ENCODE data around the gene STX12. TPM values are rescaled to one million over a fixed set of nuclear protein-coding genes. Genes with fewer than 3 reads are reported as not detected.

STX12 gene
- polyA plus RNA-seq, 1 of the 3 experiments (the other 2 are of a cell fraction): 12.9 TPM

DNA sequence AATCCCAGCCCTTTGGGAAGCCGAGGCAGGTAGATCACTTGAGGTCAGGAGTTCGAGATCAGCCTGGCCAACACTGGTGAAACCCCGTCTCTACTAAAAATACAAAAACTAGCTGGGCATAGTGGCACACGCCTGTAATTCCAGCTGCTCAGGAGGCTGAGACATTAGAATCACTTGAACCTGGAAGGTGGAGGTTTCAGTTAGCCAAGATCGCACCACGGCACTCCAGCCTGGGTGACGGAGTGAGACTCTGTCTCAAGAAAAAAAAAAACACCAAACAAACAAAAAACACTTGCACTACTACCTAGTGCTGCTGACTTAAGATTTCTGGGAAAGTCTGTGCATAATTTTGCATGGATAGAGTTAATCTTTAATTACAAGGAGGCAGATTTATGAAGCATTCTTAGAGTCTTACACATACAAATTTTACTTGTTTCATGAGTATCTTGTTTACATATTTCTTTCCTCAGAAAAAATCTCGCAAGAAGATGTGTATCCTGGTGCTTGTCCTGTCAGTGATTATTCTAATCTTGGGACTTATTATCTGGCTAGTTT, 48.8 kb downstream of the STX12 start:
- no peaks in the 10 kb centered on the region for H4K20me1 ChIP-seq (ENCODE audit: insufficient read depth)
- H3K27ac ChIP-seq (ENCODE audit: low read depth in 2 of 2, low read length in 1 of 2): no peak overlapping the region
- H3K4me1 ChIP-seq (ENCODE audit: control insufficient read depth in 1 of 2, insufficient read depth in 2 of 2, low read depth in 1 of 2, low read length in 1 of 2): no peaks in the 10 kb centered on the region; a peak in 1 of 4 replicates
- TF ChIP-seq RXRA (IDR thresholded peaks at IDR 0.05; ENCODE audit: borderline replicate concordance, low read depth) (no peak), SIN3A (IDR thresholded peaks at IDR 0.05; ENCODE audit: borderline replicate concordance, low read depth, low read length) (no peak), TEAD4 (IDR thresholded peaks at IDR 0.05; ENCODE audit: borderline replicate concordance, insufficient read depth) (no peak), GABPA (IDR thresholded peaks at IDR 0.05; ENCODE audit: low read depth) (no peak), USF1 (IDR thresholded peaks at IDR 0.05; ENCODE audit: borderline replicate concordance, low read depth) (no peak), FOXM1 (IDR thresholded peaks at IDR 0.05; ENCODE audit: low read depth) (no peak), GATA2 (CRISPR knock-in tag; IDR thresholded peaks at IDR 0.05) (no peak), YY1 (IDR thresholded peaks at IDR 0.05; ENCODE audit: low read depth) (no peak), POLR2AphosphoS5 (IDR thresholded peaks at IDR 0.05; ENCODE audit: low read depth, low read length) (no peak), TAF1 (IDR thresholded peaks at IDR 0.05; ENCODE audit: borderline replicate concordance, low read depth, low read length) (no peak), RAD21 (IDR thresholded peaks at IDR 0.05; ENCODE audit: low read length) (no peak), JUND (IDR thresholded peaks at IDR 0.05) (no peak), EZH2phosphoT487 (IDR thresholded peaks at IDR 0.05; ENCODE audit: borderline replicate concordance, low read depth) (no peak), FOXJ3 (CRISPR knock-in tag; IDR thresholded peaks at IDR 0.05) (no peak), MEF2A (IDR thresholded peaks at IDR 0.05; ENCODE audit: borderline replicate concordance, low read depth) (no peak)
- TF ChIP-seq, protein P1, sequence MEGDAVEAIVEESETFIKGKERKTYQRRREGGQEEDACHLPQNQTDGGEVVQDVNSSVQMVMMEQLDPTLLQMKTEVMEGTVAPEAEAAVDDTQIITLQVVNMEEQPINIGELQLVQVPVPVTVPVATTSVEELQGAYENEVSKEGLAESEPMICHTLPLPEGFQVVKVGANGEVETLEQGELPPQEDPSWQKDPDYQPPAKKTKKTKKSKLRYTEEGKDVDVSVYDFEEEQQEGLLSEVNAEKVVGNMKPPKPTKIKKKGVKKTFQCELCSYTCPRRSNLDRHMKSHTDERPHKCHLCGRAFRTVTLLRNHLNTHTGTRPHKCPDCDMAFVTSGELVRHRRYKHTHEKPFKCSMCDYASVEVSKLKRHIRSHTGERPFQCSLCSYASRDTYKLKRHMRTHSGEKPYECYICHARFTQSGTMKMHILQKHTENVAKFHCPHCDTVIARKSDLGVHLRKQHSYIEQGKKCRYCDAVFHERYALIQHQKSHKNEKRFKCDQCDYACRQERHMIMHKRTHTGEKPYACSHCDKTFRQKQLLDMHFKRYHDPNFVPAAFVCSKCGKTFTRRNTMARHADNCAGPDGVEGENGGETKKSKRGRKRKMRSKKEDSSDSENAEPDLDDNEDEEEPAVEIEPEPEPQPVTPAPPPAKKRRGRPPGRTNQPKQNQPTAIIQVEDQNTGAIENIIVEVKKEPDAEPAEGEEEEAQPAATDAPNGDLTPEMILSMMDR (IDR thresholded peaks at IDR 0.05): no peak
- TF ChIP-seq, protein P2, sequence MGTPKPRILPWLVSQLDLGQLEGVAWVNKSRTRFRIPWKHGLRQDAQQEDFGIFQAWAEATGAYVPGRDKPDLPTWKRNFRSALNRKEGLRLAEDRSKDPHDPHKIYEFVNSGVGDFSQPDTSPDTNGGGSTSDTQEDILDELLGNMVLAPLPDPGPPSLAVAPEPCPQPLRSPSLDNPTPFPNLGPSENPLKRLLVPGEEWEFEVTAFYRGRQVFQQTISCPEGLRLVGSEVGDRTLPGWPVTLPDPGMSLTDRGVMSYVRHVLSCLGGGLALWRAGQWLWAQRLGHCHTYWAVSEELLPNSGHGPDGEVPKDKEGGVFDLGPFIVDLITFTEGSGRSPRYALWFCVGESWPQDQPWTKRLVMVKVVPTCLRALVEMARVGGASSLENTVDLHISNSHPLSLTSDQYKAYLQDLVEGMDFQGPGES (IDR thresholded peaks at IDR 0.05; ENCODE audit: low read depth, low read length): no peak
- TF ChIP-seq, protein P3, sequence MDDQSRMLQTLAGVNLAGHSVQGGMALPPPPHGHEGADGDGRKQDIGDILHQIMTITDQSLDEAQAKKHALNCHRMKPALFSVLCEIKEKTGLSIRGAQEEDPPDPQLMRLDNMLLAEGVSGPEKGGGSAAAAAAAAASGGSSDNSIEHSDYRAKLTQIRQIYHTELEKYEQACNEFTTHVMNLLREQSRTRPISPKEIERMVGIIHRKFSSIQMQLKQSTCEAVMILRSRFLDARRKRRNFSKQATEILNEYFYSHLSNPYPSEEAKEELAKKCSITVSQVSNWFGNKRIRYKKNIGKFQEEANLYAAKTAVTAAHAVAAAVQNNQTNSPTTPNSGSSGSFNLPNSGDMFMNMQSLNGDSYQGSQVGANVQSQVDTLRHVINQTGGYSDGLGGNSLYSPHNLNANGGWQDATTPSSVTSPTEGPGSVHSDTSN (IDR thresholded peaks at IDR 0.05): no peak
- no peaks in the 10 kb centered on the region for H3K27me3 ChIP-seq (ENCODE audit: insufficient read depth)
- H3K4me2 ChIP-seq: no peak overlapping the region
- H3K9me3 ChIP-seq: no peaks in the 10 kb centered on the region
- no peaks in the 10 kb centered on the region for H3K79me2 ChIP-seq (ENCODE audit: insufficient read depth)
- H3K9ac ChIP-seq: no peak overlapping the region
- no peak overlapping the region for H2AFZ ChIP-seq (ENCODE audit: low read depth)
- DNase-seq: no peak
- CTCF ChIA-PET: no interaction called here
- H3K36me3 ChIP-seq (replicated peaks in 1 of 2; ENCODE audit: control insufficient read depth in 1 of 2, insufficient read depth in 2 of 2, low read length in 1 of 2): peaks cover 20 to 25% of the 10 kb centered on the region in 2 experiments
- no peaks in the 10 kb centered on the region for H3F3A ChIP-seq (replicated peaks; ENCODE audit: insufficient read depth)
- WGBS (ENCODE audit: low lambda C conversion rate): 96% methylated on average over 8 of the region's 8 CpGs
- no peaks in the 10 kb centered on the region for H3K9me2 ChIP-seq
- H3K4me3 ChIP-seq (ENCODE audit: low read depth in 2 of 2, low read length in 1 of 2): no peak overlapping the region
- POLR2A ChIA-PET: no interaction called here

Data from SK-N-SH (cell line).